ENCODE results near the gene ADGRD1.
A peak's percentile ranks its signal among the peaks of the same experiment; 100 is the strongest.

Gene ADGRD1

DNA sequence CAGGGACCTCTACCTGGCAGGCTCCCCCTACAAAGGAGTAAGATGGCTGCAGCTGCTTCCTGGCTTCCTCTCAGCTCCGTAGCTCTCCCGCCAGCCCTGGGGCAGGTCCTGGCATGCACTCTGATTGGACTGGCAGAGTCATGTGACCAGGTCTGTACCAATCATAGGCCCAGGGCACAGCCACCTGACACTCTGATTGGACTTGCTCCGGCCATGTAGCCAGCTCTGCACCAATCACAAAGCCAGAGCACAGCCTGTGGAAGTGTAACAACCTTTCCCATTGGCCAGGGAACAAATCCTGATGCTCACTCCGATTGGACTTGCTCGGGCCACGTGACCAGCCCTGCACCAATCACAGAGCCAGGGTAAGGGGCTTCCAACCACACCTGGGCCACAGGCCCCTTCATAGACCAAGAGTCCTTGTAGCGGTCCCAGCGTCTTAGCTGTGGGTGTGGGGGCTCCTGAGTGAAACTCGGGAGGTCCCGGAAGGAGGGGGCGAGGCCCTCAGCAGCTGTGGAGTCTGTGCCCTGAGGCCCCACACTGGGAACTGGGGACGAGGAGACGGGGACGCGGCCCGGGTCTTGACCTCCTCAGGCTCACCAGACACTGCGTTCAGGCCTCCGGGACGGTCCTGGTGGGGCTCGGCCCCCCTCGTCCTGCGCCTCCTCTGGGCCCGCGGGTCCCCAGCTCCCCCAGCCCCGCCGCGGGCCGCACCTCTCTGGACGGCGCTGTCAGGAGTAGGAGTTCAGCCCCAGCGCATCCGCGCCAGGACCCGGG lies 210.6 kb downstream of the ADGRD1 start:
- peak; percentile 59 for DNase-seq (ENCODE audit: low spot score)

- DNase-seq (ENCODE audit: low spot score) = no peak
Observed at GRCh38 chr12:131166717-131167116, 213.0 kb downstream of the ADGRD1 start.

- no peak for DNase-seq (ENCODE audit: low spot score)
Observed at GRCh38 chr12:131167334-131167733, 213.6 kb downstream of the ADGRD1 start.

DNA sequence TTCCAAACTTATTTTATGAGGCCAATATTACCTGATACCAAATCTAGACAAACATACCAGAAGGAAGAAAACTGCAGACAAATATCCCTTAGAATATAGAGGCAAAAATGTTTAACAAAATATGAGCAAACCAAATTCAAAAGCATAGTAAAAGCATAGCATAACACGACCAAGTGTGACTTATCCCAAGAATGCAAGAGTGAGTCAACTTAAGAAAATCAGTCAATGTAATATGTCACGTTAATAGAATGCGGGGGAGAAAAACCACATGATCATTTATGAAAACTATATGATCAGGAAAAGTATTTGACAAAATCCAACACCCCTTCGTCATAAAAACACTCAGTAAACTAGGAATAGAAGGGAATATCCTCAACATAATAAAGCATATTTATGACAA lies 217.3 kb downstream of the ADGRD1 start:
- no peak for DNase-seq (ENCODE audit: low spot score)

DNA sequence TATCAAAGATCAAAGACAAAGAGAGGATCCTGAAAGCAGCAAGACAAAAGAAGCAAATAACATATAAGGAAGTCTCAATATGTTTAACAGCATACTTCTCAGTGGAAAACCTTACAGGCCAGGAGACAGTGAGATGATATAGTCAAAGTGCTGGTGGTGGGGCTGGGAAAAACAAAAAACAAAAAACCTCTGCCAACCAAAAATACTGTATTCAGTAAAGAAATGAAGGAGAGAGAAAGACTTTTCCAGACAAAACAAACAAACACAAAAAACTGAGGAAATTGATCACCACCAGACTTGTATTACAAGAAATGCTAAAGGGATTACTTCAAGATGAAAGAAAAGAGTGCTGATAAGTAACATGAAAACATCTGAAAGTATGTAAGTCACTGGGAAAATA lies 221.2 kb downstream of the ADGRD1 start:
- no peak for DNase-seq (ENCODE audit: low spot score)

GRCh38 chr12:131176266-131176665 lies 222.6 kb downstream of the ADGRD1 start:
- DNase-seq (ENCODE audit: low spot score) = no peak

DNA sequence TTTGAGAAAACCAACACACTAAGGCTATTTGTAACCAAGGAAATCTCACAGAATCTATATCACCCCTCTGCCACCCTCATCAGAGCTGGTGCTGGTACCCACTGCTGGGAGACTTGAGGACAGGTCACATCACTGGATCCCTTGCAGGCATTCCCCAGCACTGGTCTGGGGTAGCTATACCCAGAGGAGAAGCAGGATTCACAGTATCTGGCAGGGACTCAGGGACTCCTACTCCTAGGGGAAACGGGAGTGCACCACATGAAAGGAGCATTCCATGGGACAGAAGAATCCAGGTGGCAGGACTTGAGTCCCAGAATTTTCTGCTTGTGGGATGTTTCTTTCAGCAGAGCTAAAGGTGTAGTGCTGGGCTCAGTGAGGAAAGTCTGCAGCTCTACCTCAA lies 223.2 kb downstream of the ADGRD1 start:
- no peak for DNase-seq (ENCODE audit: low spot score)

DNA sequence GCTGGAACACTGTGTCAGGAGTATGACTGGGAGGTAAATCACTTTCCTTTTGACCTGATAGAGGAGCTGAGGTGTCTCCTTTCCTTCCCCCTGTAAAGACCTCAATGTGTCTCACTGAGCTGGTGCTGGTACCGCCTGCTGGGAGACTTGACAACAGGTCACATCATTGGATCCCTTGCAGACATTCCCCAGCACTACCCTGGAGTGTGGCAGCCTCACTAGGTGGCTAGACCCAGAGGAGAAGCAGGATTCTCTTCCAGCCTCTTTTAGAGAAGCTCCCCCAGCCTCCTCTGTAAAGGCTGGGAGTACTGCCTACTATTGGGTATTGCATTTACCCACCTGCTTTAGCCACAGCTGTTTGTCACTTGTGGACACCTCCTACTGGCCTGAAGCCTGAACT lies 223.9 kb downstream of the ADGRD1 start:
- no peak for DNase-seq (ENCODE audit: low spot score)

GRCh38 chr12:131187602-131188001 lies 233.9 kb downstream of the ADGRD1 start:
- no peak for DNase-seq (ENCODE audit: low spot score)

GRCh38 chr12:131188131-131189050 lies 234.7 kb downstream of the ADGRD1 start:
- DNase-seq (ENCODE audit: low spot score) = no peak

- DNase-seq (ENCODE audit: low spot score) = no peak
Observed at GRCh38 chr12:131189781-131190180, 236.1 kb downstream of the ADGRD1 start.

- DNase-seq (ENCODE audit: low spot score) = no peak
Observed at GRCh38 chr12:131190965-131191364, 237.3 kb downstream of the ADGRD1 start.
